GM21786 (cell line): ENCODE data around the gene GLUD2.
A peak's percentile ranks its signal among the peaks of the same experiment; 100 is the strongest.
"Not testable (repeated sequence)": the region's sequence is repeated elsewhere in the genome, so short reads cannot be mapped to it uniquely, and the experiment has no call there.

Experiments
- ATAC-seq: cut with Tn5 transposase; IDR thresholded peaks from one replicate; pipeline ENCODE4 v1.9.1; 2021; ENCODE audit not compliant: unreplicated experiment

GLUD2 gene

GRCh38 chrX:121047441-121048419 is at the start of gene GLUD2:
TSS of gene GLUD2 (plus strand) at chrX:121047610. CDS start at chrX:121047685, 75 bp downstream.
- not testable (repeated sequence) for ATAC-seq

- ATAC-seq: peak; percentile 74
Observed at GRCh38 chrX:120999413-120999812, 48.0 kb upstream of the GLUD2 start.

- ATAC-seq: no peak
Observed at GRCh38 chrX:121000589-121000988, 46.8 kb upstream of the GLUD2 start.

GRCh38 chrX:121008920-121009319 is 38.5 kb upstream of the GLUD2 start:
- no peak for ATAC-seq

GRCh38 chrX:121009764-121010163 is 37.6 kb upstream of the GLUD2 start:
- no peak for ATAC-seq

- no peak for ATAC-seq
Observed at GRCh38 chrX:121010218-121010617, 37.2 kb upstream of the GLUD2 start.

- ATAC-seq: no peak
Observed at GRCh38 chrX:121011254-121011653, 36.2 kb upstream of the GLUD2 start.

- ATAC-seq: no peak
Observed at GRCh38 chrX:121013897-121014455, 33.4 kb upstream of the GLUD2 start.

- no peak for ATAC-seq
Observed at GRCh38 chrX:121014826-121015225, 32.6 kb upstream of the GLUD2 start.

- ATAC-seq: no peak
Observed at GRCh38 chrX:121028419-121028818, 19.0 kb upstream of the GLUD2 start.

GRCh38 chrX:121030083-121030482 is 17.3 kb upstream of the GLUD2 start:
- no peak for ATAC-seq

GRCh38 chrX:121032531-121032930 is 14.9 kb upstream of the GLUD2 start:
- ATAC-seq: no peak

- no peak for ATAC-seq
Observed at GRCh38 chrX:121036137-121036536, 11.3 kb upstream of the GLUD2 start.

GRCh38 chrX:121036951-121037350 is 10.5 kb upstream of the GLUD2 start:
- no peak for ATAC-seq

GRCh38 chrX:121050781-121051180 is 3.4 kb downstream of the GLUD2 start:
- ATAC-seq: no peak

GRCh38 chrX:121052122-121052521 is 4.7 kb downstream of the GLUD2 start:
- ATAC-seq: no peak

GRCh38 chrX:121062289-121062688 is 14.9 kb downstream of the GLUD2 start:
- no peak for ATAC-seq

- ATAC-seq: no peak
Observed at GRCh38 chrX:121064579-121064978, 17.2 kb downstream of the GLUD2 start.

GRCh38 chrX:121084247-121084646 is 36.8 kb downstream of the GLUD2 start:
- ATAC-seq: not testable (repeated sequence)

- no peak for ATAC-seq
Observed at GRCh38 chrX:121084903-121085611, 37.6 kb downstream of the GLUD2 start.

GRCh38 chrX:121085612-121086010 is 38.2 kb downstream of the GLUD2 start:
- ATAC-seq: no peak

GRCh38 chrX:121093011-121093410 is 45.6 kb downstream of the GLUD2 start:
- no peak for ATAC-seq
